ENCODE results near the gene PTPRK. TPM values are rescaled to one million over a fixed set of nuclear protein-coding genes. Genes with fewer than 3 reads are reported as not detected.

The PTPRK gene
- total and polyA plus RNA-seq, 5 donors from 2014 or later = 0.16 to 1.0 (median 0.45) TPM; not detected in 1

DNA sequence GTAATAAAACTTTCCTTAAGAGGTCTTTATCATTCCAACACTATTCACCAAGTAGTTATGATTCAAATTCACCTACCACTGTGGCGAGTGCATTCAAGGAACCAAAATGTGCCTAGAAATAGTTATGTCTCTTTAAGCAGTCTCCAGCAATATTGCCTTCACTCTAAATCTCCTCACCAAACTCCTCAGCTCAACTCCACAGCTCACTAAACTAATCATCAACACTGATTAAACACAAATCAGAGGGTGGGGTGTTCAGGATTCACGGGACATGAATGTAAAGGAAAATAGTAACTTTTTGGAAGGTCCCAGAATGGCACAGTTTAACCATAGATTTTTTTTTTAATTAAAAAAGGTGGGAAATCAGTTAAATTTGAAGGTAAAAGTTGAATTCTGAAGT lies 549.0 kb downstream of the PTPRK start:
- Mint-ChIP-seq H3K9me3 (no peaks in the 10 kb centered on the region), H3K4me1 (peaks cover 13 to 55% (median 34%) of the 10 kb centered on the region in 4 donors), H3K36me3 (no peaks in the 10 kb centered on the region), H3K27me3 (no peaks in the 10 kb centered on the region), H3K4me3 (peak overlapping the region in 3 of 4 donors; percentile 26 to 87 (median 86)), H3K27ac (peak overlapping the region; percentile 91 to 95 (median 92))
- Histone ChIP-seq H3K9me3 (ENCODE audit: control insufficient read depth in 2 of 2, low read length in 2 of 2) (no peaks in the 10 kb centered on the region), H3K27ac (ENCODE audit: insufficient read depth, low read length, poor library complexity, severe bottlenecking) (peak overlapping the region; percentile 65), H3K27me3 (ENCODE audit: control insufficient read depth, insufficient read depth, low read length) (no peaks in the 10 kb centered on the region), H3K4me1 (ENCODE audit: control insufficient read depth, insufficient read depth, low read length, poor library complexity, severe bottlenecking) (peaks cover 18% of the 10 kb centered on the region), H3K36me3 (ENCODE audit: control insufficient read depth, insufficient read depth, low read length) (no peaks in the 10 kb centered on the region), H3K4me3 (ENCODE audit: low read depth, low read length) (peak overlapping the region; percentile 73)
- ATAC-seq (ENCODE audit: low read depth in 2 of 2) = no peak
- DNase-seq = no peak

GRCh38 chr6:127969701-127970100 lies 550.7 kb downstream of the PTPRK start:
- Histone ChIP-seq H3K4me1 (ENCODE audit: control insufficient read depth, insufficient read depth, low read length, poor library complexity, severe bottlenecking) (peaks cover 18% of the 10 kb centered on the region), H3K27ac (ENCODE audit: insufficient read depth, low read length, poor library complexity, severe bottlenecking) (no peak overlapping the region), H3K9me3 (ENCODE audit: control insufficient read depth in 2 of 2, low read length in 2 of 2) (no peaks in the 10 kb centered on the region), H3K27me3 (ENCODE audit: control insufficient read depth, insufficient read depth, low read length) (no peaks in the 10 kb centered on the region), H3K4me3 (ENCODE audit: low read depth, low read length) (no peak overlapping the region), H3K36me3 (ENCODE audit: control insufficient read depth, insufficient read depth, low read length) (no peaks in the 10 kb centered on the region)
- no peak for ATAC-seq (ENCODE audit: low read depth in 2 of 2)
- H3K9me3 Mint-ChIP-seq = peaks cover 0 to 2% (median 0%) of the 10 kb centered on the region in 7 donors
- no peaks in the 10 kb centered on the region for H3K36me3 Mint-ChIP-seq
- no peak overlapping the region for H3K27ac Mint-ChIP-seq
- peaks cover 13 to 55% (median 34%) of the 10 kb centered on the region in 4 donors for H3K4me1 Mint-ChIP-seq
- H3K4me3 Mint-ChIP-seq = no peak overlapping the region
- H3K27me3 Mint-ChIP-seq = no peaks in the 10 kb centered on the region
- no peak for DNase-seq

DNA sequence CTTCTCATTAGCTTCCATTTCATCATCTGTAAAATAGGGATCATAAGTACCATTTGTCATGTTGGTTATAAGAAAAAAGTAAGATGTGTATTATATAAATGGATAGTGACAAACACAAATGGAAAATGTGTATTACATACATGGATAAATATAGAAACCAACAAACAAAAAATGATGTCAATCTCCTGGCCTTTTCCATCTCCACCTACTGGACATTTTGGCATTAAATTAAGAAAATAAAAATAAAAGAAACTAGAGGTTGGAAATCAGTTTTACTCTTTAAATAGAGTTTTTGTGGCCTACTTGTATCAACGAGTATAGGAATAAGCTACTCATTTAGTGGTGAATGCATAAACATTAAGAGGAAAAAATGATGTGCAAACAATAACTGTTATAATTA lies 552.0 kb downstream of the PTPRK start:
- H3K27ac Mint-ChIP-seq = no peak overlapping the region
- H3K9me3 Mint-ChIP-seq = peaks cover 0 to 2% (median 0%) of the 10 kb centered on the region in 7 donors

GRCh38 chr6:127967708-127968107 lies 552.7 kb downstream of the PTPRK start:
- Histone ChIP-seq H3K27me3 (ENCODE audit: control insufficient read depth, insufficient read depth, low read length) (no peaks in the 10 kb centered on the region), H3K27ac (ENCODE audit: insufficient read depth, low read length, poor library complexity, severe bottlenecking) (no peak overlapping the region), H3K4me3 (ENCODE audit: low read depth, low read length) (no peak overlapping the region), H3K36me3 (ENCODE audit: control insufficient read depth, insufficient read depth, low read length) (no peaks in the 10 kb centered on the region), H3K9me3 (ENCODE audit: control insufficient read depth in 2 of 2, low read length in 2 of 2) (no peaks in the 10 kb centered on the region), H3K4me1 (ENCODE audit: control insufficient read depth, insufficient read depth, low read length, poor library complexity, severe bottlenecking) (peaks cover 9% of the 10 kb centered on the region)
- peak in 1 of 3 donors; percentile 79 for DNase-seq
- H3K9me3 Mint-ChIP-seq = peaks cover 0 to 2% (median 0%) of the 10 kb centered on the region in 7 donors
- H3K4me3 Mint-ChIP-seq = peak overlapping the region in 1 of 4 donors; percentile 66
- H3K27me3 Mint-ChIP-seq = no peaks in the 10 kb centered on the region
- H3K27ac Mint-ChIP-seq = peak overlapping the region in 1 of 3 donors; percentile 40
- no peak for ATAC-seq (ENCODE audit: low read depth in 2 of 2)
- H3K4me1 Mint-ChIP-seq = peaks cover 13 to 37% (median 19%) of the 10 kb centered on the region in 4 donors
- no peaks in the 10 kb centered on the region for H3K36me3 Mint-ChIP-seq

More for the DNA sequence above, 552.0 kb downstream of the PTPRK start:
- Histone ChIP-seq H3K36me3 (ENCODE audit: control insufficient read depth, insufficient read depth, low read length) (no peaks in the 10 kb centered on the region), H3K9me3 (ENCODE audit: control insufficient read depth in 2 of 2, low read length in 2 of 2) (no peaks in the 10 kb centered on the region), H3K27ac (ENCODE audit: insufficient read depth, low read length, poor library complexity, severe bottlenecking) (no peak overlapping the region), H3K27me3 (ENCODE audit: control insufficient read depth, insufficient read depth, low read length) (no peaks in the 10 kb centered on the region), H3K4me1 (ENCODE audit: control insufficient read depth, insufficient read depth, low read length, poor library complexity, severe bottlenecking) (peaks cover 12% of the 10 kb centered on the region), H3K4me3 (ENCODE audit: low read depth, low read length) (no peak overlapping the region)
- DNase-seq (no peak), ATAC-seq (ENCODE audit: low read depth in 2 of 2) (no peak)
- H3K4me1 Mint-ChIP-seq = peaks cover 13 to 42% (median 24%) of the 10 kb centered on the region in 4 donors
- no peaks in the 10 kb centered on the region for H3K27me3 Mint-ChIP-seq
- H3K36me3 Mint-ChIP-seq = no peaks in the 10 kb centered on the region
- H3K4me3 Mint-ChIP-seq = peak overlapping the region in 1 of 4 donors; percentile 66

DNA sequence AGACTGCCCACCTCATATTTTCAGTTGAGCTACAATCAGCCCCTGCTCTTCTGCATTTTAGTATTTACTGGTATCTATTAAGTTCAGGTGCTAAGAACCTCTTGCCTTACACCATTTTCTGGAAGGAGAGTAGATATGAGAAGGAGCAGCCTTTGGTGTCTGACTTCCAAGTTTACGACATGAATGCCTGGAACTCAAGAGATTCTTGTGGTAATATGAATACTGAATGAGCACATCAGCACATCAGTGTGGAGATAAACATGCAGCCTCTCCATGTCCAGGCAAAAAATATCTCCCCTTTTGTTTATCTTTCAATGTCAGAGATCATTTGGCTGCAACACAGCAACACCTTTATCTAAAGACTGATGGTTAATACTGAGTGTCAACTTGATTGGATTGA lies 553.8 kb downstream of the PTPRK start:
- peaks cover 0 to 3% (median 0%) of the 10 kb centered on the region in 7 donors for H3K9me3 Mint-ChIP-seq
- H3K4me1 Mint-ChIP-seq = peaks cover 5 to 26% (median 10%) of the 10 kb centered on the region in 4 donors
- no peaks in the 10 kb centered on the region for H3K27me3 Mint-ChIP-seq
- Histone ChIP-seq H3K9me3 (ENCODE audit: control insufficient read depth in 2 of 2, low read length in 2 of 2) (no peaks in the 10 kb centered on the region), H3K36me3 (ENCODE audit: control insufficient read depth, insufficient read depth, low read length) (no peaks in the 10 kb centered on the region), H3K4me3 (ENCODE audit: low read depth, low read length) (no peak overlapping the region), H3K4me1 (ENCODE audit: control insufficient read depth, insufficient read depth, low read length, poor library complexity, severe bottlenecking) (no peaks in the 10 kb centered on the region), H3K27ac (ENCODE audit: insufficient read depth, low read length, poor library complexity, severe bottlenecking) (no peak overlapping the region), H3K27me3 (ENCODE audit: control insufficient read depth, insufficient read depth, low read length) (no peaks in the 10 kb centered on the region)
- H3K27ac Mint-ChIP-seq = no peak overlapping the region
- ATAC-seq (ENCODE audit: low read depth in 2 of 2) = no peak
- H3K4me3 Mint-ChIP-seq = no peak overlapping the region
- no peaks in the 10 kb centered on the region for H3K36me3 Mint-ChIP-seq
- no peak for DNase-seq

- peaks cover 0 to 3% (median 0%) of the 10 kb centered on the region in 7 donors for H3K9me3 Mint-ChIP-seq
- no peak overlapping the region for H3K27ac Mint-ChIP-seq
- no peak overlapping the region for H3K27ac ChIP-seq (ENCODE audit: insufficient read depth, low read length, poor library complexity, severe bottlenecking)
Measured at GRCh38 chr6:127963495-127963894, 556.9 kb downstream of the PTPRK start.

DNA sequence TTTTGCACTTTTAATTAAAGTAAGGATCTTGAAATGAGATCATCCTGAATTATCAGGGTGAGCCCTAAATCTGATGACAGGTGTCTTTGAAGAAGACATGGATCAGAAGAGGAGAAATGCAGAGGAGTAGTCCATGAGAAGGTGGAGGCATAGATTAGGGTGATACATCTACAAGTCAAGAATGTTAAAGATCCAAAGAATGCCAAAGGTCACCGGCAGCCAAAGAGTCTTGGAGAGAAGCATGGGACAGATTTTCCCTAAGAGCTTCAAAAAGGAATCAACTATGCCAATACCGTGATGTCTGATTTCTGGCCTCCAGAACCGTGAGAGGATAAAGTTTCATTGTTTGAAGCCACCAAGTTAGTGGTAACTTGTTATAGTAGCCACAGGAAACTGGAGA lies 560.5 kb downstream of the PTPRK start:
- no peak overlapping the region for H3K4me3 ChIP-seq (ENCODE audit: low read depth, low read length)
- ATAC-seq (ENCODE audit: low read depth in 2 of 2) (no peak), DNase-seq (no peak)
- Mint-ChIP-seq H3K27ac (no peak overlapping the region), H3K27me3 (no peaks in the 10 kb centered on the region), H3K36me3 (no peaks in the 10 kb centered on the region), H3K4me1 (peaks cover 0 to 7% (median 3%) of the 10 kb centered on the region in 4 donors), H3K4me3 (no peak overlapping the region), H3K9me3 (peaks cover 0 to 3% (median 0%) of the 10 kb centered on the region in 7 donors)
- no peaks in the 10 kb centered on the region for H3K27me3 ChIP-seq (ENCODE audit: control insufficient read depth, insufficient read depth, low read length)
- no peaks in the 10 kb centered on the region for H3K36me3 ChIP-seq (ENCODE audit: control insufficient read depth, insufficient read depth, low read length)
- no peaks in the 10 kb centered on the region for H3K4me1 ChIP-seq (ENCODE audit: control insufficient read depth, insufficient read depth, low read length, poor library complexity, severe bottlenecking)
- H3K9me3 ChIP-seq (ENCODE audit: control insufficient read depth in 2 of 2, low read length in 2 of 2) = no peaks in the 10 kb centered on the region
- no peak overlapping the region for H3K27ac ChIP-seq (ENCODE audit: insufficient read depth, low read length, poor library complexity, severe bottlenecking)

More at GRCh38 chr6:127963495-127963894, 556.9 kb downstream of the PTPRK start:
- H3K9me3 ChIP-seq (ENCODE audit: control insufficient read depth in 2 of 2, low read length in 2 of 2) = no peaks in the 10 kb centered on the region
- DNase-seq (no peak), ATAC-seq (ENCODE audit: low read depth in 2 of 2) (no peak)
- Mint-ChIP-seq H3K36me3 (no peaks in the 10 kb centered on the region), H3K27me3 (no peaks in the 10 kb centered on the region), H3K4me1 (peaks cover 3 to 16% (median 8%) of the 10 kb centered on the region in 4 donors), H3K4me3 (no peak overlapping the region)
- no peaks in the 10 kb centered on the region for H3K27me3 ChIP-seq (ENCODE audit: control insufficient read depth, insufficient read depth, low read length)
- no peaks in the 10 kb centered on the region for H3K4me1 ChIP-seq (ENCODE audit: control insufficient read depth, insufficient read depth, low read length, poor library complexity, severe bottlenecking)
- H3K4me3 ChIP-seq (ENCODE audit: low read depth, low read length) = no peak overlapping the region
- no peaks in the 10 kb centered on the region for H3K36me3 ChIP-seq (ENCODE audit: control insufficient read depth, insufficient read depth, low read length)

- H3K27me3 Mint-ChIP-seq = no peaks in the 10 kb centered on the region
- no peaks in the 10 kb centered on the region for H3K9me3 ChIP-seq (ENCODE audit: control insufficient read depth in 2 of 2, low read length in 2 of 2)
- no peak overlapping the region for H3K27ac Mint-ChIP-seq
- H3K36me3 Mint-ChIP-seq = no peaks in the 10 kb centered on the region
- no peaks in the 10 kb centered on the region for H3K36me3 ChIP-seq (ENCODE audit: control insufficient read depth, insufficient read depth, low read length)
- H3K27ac ChIP-seq (ENCODE audit: insufficient read depth, low read length, poor library complexity, severe bottlenecking) = no peak overlapping the region
- no peak for ATAC-seq (ENCODE audit: low read depth in 2 of 2)
- H3K27me3 ChIP-seq (ENCODE audit: control insufficient read depth, insufficient read depth, low read length) = no peaks in the 10 kb centered on the region
- DNase-seq = no peak
- H3K4me1 Mint-ChIP-seq = peaks cover 1 to 20% (median 13%) of the 10 kb centered on the region in 4 donors
- H3K9me3 Mint-ChIP-seq = peaks cover 0 to 3% (median 0%) of the 10 kb centered on the region in 7 donors
- no peak overlapping the region for H3K4me3 ChIP-seq (ENCODE audit: low read depth, low read length)
- H3K4me3 Mint-ChIP-seq = no peak overlapping the region
- peaks cover 8% of the 10 kb centered on the region for H3K4me1 ChIP-seq (ENCODE audit: control insufficient read depth, insufficient read depth, low read length, poor library complexity, severe bottlenecking)
Measured at GRCh38 chr6:127956956-127957355, 563.4 kb downstream of the PTPRK start.
